Adrenal gland (tissue), 5 donors: Measurements from ENCODE around the gene PPM1F.

Source experiments
- POLR2A ChIP-seq, 2 donors: fragments of 450-650 bp; IDR thresholded peaks; one replicate each; pipeline ENCODE4 v1.6.1; 2017; ENCODE audit warnings: antibody characterized with exemption in 2 of 2, mild to moderate bottlenecking in 2 of 2, moderate library complexity in 1 of 2
- TF ChIP-seq, protein P1 (sequence below), 6 experiments: fragments of 450-650 bp in 4 of 6; fragments of 200-600 bp in 2 of 6; sonication (generic) in 1 of 6; IDR thresholded peaks; 1 replicate in 5 of 6; 2 replicates in 1 of 6; pipeline versions ENCODE4 v1.5.1 to v1.8.0; 2016 to 2021; ENCODE audit warnings: antibody characterized with exemption in 6 of 6, mild to moderate bottlenecking in 2 of 6, moderate library complexity in 1 of 6
- donor health status: DM: no; HTN: no; CAD: no.

DNA sequence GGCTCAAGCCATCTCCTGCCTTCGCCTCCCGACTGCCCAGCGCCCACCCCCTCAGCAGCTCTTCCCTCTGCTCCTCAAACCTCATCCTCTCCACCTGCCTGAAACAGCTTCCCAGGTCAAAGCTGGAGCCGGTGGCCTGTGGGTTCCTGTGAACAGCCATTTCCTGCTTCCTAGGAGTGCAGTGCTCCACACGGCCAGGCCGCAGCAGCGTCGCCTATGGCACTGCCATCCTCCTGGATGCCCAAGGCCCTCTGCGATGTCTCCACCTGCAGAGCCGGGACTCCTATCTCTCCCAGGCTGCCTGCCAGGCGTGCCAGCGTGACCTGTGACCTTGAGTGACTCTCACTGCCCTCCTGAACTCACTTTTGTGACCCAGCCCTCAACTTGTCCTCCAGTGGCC, 24.6 kb downstream of the PPM1F start:
- TF ChIP-seq POLR2A (IDR thresholded peaks at IDR 0.05) = no peak
- TF ChIP-seq, protein P1, sequence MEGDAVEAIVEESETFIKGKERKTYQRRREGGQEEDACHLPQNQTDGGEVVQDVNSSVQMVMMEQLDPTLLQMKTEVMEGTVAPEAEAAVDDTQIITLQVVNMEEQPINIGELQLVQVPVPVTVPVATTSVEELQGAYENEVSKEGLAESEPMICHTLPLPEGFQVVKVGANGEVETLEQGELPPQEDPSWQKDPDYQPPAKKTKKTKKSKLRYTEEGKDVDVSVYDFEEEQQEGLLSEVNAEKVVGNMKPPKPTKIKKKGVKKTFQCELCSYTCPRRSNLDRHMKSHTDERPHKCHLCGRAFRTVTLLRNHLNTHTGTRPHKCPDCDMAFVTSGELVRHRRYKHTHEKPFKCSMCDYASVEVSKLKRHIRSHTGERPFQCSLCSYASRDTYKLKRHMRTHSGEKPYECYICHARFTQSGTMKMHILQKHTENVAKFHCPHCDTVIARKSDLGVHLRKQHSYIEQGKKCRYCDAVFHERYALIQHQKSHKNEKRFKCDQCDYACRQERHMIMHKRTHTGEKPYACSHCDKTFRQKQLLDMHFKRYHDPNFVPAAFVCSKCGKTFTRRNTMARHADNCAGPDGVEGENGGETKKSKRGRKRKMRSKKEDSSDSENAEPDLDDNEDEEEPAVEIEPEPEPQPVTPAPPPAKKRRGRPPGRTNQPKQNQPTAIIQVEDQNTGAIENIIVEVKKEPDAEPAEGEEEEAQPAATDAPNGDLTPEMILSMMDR (IDR thresholded peaks at IDR 0.05) = no peak
